ENCODE results near the gene APCDD1.

Gene APCDD1

DNA sequence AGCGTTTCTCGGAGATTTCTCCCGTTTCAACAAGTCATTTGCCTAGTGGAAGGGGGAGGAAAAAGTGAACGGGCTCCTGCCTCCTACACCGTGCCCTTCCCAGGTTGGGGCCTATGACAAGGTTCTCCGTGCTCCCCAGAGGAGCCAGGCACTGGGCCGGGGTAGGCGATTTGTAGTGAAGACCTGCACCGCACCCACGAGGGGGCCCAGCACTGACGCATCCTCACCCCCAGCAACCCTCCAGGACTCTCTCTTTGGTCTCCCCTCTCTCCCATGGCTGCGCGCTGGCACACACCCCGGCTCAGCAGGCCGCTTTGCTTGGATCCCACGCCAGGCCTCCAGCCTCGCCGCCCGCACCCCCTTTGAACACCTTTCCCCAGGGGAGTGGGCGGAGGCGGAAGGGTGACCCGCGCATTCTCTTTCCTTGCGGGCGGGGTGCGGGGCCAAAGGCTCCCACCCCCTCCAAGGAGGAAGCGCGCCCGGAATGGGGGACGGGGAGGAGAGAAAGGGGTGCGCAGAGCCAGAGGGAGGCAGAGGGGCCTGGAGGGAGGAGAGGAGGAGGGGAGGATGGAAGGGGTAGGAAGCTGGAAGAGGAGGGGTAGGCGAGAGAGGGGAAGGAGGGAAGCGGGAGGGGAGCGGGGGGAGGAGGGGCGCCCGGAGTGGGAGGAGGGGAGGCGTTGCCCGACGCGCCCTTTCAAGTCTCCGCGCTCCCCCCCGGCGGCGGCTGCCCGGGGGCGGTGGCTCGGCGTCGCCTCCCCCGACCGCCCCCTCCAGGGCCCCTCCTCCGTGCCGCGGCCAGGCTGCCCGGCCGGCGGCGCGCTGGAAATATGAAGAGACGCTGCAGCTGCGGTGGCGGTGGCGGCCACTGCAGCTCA is at the start of gene APCDD1:
Gene APCDD1, plus strand, starts transcription at position 830 of the 875 bp plus-strand sequence. CDS start 347 bp downstream, outside the sequence.
- FAIRE-seq, result no peak
- DNase-seq (ENCODE audit: extremely low spot score, insufficient read length, low read depth), result no peak

- DNase-seq (ENCODE audit: extremely low spot score, insufficient read length, low read depth) (no peak), FAIRE-seq (no peak)
These were observed 49.4 kb upstream of the APCDD1 start for GRCh38 chr18:10405014-10405493.

DNA sequence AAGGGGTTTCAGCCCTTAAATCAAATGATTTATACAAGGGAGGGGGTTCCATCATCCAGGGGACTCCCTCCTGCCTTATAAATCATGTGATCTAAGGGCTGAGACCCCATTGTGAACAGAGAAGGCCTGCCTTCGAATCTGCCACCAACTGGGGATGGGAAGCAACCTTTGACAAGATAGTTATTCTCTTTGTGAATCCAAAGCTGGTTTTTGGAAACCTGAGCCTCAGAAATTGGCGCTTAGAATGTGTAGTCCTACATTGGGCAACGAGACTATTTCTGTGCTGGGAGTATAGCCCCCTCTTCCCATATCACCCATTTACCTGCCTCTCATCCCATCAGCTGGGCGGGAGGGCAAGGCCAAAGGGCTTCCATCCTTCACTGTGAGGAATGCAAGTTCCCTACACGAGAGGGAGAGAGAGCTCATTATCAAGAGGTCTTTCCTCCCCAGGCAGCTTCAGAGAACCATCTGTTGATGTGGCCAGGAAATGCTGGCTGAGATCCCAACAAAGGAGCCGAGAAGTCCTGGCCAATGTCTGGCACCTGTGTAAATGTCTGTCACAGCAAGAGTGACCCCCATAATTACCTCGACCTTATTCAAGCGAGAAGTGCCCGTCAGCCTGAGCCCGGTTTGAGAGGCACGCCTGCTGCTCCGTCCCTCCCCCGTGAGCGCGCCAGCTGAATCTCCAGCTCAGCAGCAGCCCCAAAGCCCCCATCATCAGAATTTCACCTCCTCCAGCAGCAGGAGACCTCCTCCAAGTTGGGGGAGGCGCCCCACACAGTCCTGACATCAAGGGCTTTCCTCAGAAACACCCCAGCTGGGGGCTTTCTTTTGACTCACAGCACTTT is 48.4 kb upstream of the APCDD1 start:
- FAIRE-seq (no peak), DNase-seq (ENCODE audit: extremely low spot score, insufficient read length, low read depth) (no peak)

GRCh38 chr18:10408131-10408530 is 46.3 kb upstream of the APCDD1 start:
- FAIRE-seq (no peak), DNase-seq (ENCODE audit: extremely low spot score, insufficient read length, low read depth) (no peak)

GRCh38 chr18:10409041-10409440 is 45.4 kb upstream of the APCDD1 start:
- no peak for FAIRE-seq
- DNase-seq (ENCODE audit: extremely low spot score, insufficient read length, low read depth), result no peak

- DNase-seq (ENCODE audit: extremely low spot score, insufficient read length, low read depth) (no peak), FAIRE-seq (no peak)
These were observed 43.7 kb upstream of the APCDD1 start for GRCh38 chr18:10410472-10411308.

GRCh38 chr18:10412933-10413332 is 41.5 kb upstream of the APCDD1 start:
- DNase-seq (ENCODE audit: extremely low spot score, insufficient read length, low read depth) (no peak), FAIRE-seq (no peak)

GRCh38 chr18:10413722-10414121 is 40.7 kb upstream of the APCDD1 start:
- no peak for FAIRE-seq

DNA sequence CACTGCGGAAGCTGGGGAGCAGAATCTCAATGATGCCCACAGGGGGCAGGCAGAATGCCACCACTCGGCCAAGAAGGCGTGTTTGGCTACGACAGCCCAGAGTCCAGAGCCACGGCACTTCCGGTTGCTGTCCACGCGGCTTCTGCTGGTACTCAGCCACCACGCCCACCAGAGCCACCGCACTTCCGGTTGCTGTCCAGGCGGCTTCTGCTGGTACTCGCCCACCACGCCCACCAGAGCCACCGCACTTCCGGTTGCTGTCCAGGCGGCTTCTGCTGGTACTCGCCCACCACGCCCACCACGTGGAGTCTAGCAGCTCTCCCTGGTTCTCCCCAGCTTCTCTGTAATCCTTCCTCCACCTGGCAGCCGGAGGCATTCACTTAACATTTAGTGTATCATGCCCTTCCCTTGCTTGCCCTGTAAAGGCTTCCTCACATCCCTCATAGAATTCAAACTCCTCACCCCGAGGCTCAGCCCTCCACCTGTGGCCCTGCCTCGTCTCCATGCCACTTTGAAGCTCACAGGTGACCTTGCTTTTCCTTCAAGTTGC is 40.1 kb upstream of the APCDD1 start:
- no peak for FAIRE-seq
- DNase-seq (ENCODE audit: extremely low spot score, insufficient read length, low read depth), result no peak

More at GRCh38 chr18:10413722-10414121, 40.7 kb upstream of the APCDD1 start:
- DNase-seq (ENCODE audit: extremely low spot score, insufficient read length, low read depth), result no peak

- FAIRE-seq (no peak), DNase-seq (ENCODE audit: extremely low spot score, insufficient read length, low read depth) (no peak)
These were observed 38.4 kb upstream of the APCDD1 start for GRCh38 chr18:10416065-10416464.

GRCh38 chr18:10417191-10417590 is 37.2 kb upstream of the APCDD1 start:
- FAIRE-seq (no peak), DNase-seq (ENCODE audit: extremely low spot score, insufficient read length, low read depth) (no peak)

DNA sequence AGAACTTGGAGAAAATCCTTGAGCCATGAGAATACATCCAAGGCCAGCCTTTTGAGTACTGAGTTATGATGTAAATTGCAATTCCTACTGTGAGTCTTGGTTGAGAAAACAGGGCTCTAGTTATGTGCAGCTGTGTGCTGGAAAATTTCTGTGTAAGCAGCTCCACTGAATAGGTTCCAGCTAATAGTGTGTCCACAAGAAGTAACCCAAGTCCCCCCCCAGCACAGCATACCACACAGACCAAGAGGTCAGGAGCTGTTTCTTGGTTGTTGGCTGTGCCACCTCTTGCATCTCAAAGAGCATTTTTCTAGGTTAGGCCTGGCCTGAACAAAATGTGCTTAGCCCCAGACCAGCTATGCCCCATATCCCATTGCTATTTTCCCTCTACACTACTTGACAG is 36.8 kb upstream of the APCDD1 start:
- DNase-seq (ENCODE audit: extremely low spot score, insufficient read length, low read depth), result no peak
- FAIRE-seq, result no peak

GRCh38 chr18:10418836-10419235 is 35.6 kb upstream of the APCDD1 start:
- DNase-seq (ENCODE audit: extremely low spot score, insufficient read length, low read depth), result no peak
- FAIRE-seq, result no peak

DNA sequence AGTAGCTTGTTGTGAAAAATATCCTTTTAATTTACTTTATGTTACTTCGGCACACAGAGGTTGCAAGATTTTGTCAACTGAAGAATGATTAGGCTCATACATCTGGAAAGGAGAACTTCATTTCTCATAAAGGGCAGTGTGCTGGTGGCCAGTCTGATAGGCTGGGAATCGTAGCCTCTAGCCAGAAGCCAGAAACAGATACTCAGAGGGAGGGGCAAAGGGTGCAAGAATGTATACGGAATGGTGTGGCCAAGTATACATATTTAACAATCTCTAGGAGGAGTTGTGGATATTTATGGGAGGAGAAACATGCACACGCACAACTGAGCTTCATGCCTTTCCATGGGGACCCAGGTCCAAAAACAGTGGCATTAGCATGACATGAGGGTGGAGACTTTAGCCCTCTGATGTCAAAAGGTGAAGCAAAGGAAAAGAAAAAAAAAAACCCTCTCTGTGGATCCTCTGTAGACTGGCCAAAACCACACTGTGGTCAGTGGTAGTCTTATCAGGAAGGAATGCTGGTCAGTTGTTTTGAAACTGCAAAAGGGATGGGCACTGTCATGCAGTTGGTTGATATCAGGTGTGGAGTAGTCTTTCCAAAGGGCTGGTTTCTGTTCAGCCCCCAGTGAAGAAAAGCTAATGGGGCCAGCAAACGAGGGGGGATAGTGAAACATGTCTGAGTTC is 34.9 kb upstream of the APCDD1 start:
- FAIRE-seq, result no peak
- no peak for DNase-seq (ENCODE audit: extremely low spot score, insufficient read length, low read depth)

DNA sequence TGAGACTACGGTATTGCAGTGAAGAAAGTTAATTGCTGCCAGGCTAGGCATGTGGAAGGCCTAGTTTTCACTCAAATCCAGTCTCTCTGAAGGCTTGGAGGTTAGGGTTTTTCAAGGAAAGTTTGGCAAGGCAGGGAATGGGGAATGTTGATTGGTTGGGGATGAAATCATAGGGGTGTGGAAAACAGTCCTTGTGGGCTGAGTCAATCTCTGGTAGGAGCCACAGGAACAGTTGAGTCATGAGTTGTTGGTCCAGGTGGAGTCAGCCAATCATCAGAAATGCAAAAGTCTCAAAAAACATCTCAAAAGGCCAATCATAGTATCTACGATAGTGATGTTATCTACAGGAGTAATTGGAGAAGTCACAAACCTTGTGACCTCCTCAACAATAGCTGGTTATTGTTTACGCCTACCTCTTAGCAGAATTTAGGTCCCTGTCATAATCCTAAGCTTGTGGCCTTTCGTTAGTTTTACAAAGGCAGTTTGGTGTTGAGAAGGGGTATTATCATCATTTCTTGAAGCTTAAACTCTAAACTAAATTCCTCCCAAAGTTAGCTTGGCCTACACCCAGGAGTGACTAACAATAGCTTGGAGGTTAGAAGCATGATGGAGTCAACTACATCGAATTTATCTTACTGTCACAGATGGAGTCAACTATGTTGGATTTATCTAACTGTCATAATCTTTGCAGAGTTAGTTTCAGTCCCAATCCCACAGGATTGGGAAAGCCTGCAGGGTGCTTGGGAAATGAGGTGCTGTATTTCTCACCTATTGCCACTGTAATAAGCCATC is 33.7 kb upstream of the APCDD1 start:
- DNase-seq (ENCODE audit: extremely low spot score, insufficient read length, low read depth) (no peak), FAIRE-seq (no peak)

- DNase-seq (ENCODE audit: extremely low spot score, insufficient read length, low read depth) (no peak), FAIRE-seq (no peak)
These were observed 32.6 kb upstream of the APCDD1 start for GRCh38 chr18:10421859-10422258.

DNA sequence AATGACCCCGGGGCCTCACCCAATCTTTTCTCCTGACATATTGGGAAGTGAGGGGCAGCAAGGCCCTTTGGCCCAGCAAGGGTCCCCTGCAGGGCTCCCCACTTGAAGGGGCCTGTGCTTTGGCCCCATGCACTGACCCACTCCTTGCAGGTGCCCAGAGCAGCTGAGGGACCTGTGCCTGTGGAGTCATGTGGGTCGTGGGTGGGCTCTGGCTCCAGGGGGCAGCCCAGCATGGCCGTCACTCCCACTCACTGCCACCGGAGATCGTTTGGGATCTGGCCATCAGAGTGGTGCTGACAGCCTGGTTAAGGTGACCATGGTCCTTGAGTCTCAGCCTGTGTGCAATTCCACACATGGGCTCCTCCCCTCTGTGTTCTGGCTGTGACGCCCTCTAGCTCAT is 31.7 kb upstream of the APCDD1 start:
- DNase-seq (ENCODE audit: extremely low spot score, insufficient read length, low read depth), result no peak
- FAIRE-seq, result no peak

DNA sequence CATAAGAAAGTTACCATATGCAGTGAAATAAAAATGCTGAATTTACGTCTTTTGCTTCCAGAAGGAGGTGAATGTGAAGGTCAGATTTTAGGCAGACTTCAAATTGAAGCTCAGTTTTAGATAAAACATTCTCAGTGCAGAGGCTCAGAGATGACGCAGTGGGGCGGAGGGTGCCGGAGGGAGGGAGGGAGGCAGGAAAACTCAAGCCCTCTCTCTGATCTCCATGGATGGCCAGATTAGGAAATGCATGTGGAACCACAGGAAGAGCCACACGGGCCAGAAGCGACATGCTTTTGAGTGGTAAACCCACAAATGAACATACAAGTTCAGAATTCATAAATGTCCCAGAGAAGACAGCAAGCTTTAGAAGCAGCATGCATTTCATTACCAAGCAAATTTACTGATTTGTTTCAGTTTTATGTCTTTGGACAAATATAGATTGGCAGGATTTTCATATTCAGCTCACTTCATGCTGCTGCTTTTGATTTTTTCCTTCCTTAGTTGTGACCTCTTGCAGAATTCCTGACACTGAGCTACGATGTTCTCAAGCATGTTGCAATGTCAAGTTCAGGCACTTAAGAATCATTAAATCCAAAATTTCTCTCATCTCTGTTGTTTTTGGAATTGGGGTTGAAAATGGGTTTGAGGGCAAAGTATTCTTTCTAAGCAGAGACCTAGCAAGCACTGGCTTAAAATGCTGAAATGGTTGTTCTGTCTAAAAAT is 29.7 kb upstream of the APCDD1 start:
- DNase-seq (ENCODE audit: extremely low spot score, insufficient read length, low read depth) (no peak), FAIRE-seq (no peak)

Data from GM18507 (cell line).